H1 (cell line): ENCODE measurements around the gene SLN. TPM values are rescaled to one million over a fixed set of nuclear protein-coding genes. Genes with fewer than 3 reads are reported as not detected.

Source experiments
- CTCF ChIA-PET: fragments of 300-600 bp; sonication (Branson Sonifier 250); formaldehyde crosslinking; loops from one replicate; lab custom pipeline; 2021; ENCODE audit not compliant: partially characterized antibody; lab: Charles Lee
- POLR2A ChIA-PET: fragments of 300-600 bp; sonication (Branson Sonifier 250); formaldehyde crosslinking; loops from one replicate; lab custom pipeline; 2021; ENCODE audit warnings: inconsistent platforms; ENCODE audit not compliant: partially characterized antibody; lab: Charles Lee
- DNase-seq, 2 experiments: peaks; one replicate each; pipeline versions ENCODE4 v3.0.0 to v3.0.0-alpha.2; 2010 to 2022; ENCODE audit warnings: low spot score in 2 of 2, low read depth in 1 of 2, mixed read lengths in 1 of 2
- FAIRE-seq: peaks from 2 replicates; lab custom pipeline; 2011; peaks lifted over from hg19 to GRCh38; lab: Jason Lieb, UNC
- H2AFZ ChIP-seq: 2 replicates; pipeline ENCODE4 v1.8.1; 2012; ENCODE audit warnings: low read length, inconsistent platforms
- H2AK5ac ChIP-seq: 2 replicates; pipeline ENCODE4 v1.6.1; 2013; ENCODE audit warnings: low read depth, low read length
- H2BK120ac ChIP-seq: replicated peaks from 2 replicates; pipeline ENCODE3; 2013; ENCODE audit warnings: low read depth, low read length, inconsistent platforms
- H2BK12ac ChIP-seq: 2 replicates; pipeline ENCODE4 v1.6.1; 2013; ENCODE audit warnings: low read depth, low read length
- H2BK15ac ChIP-seq: 2 replicates; pipeline ENCODE4 v1.6.1; 2013; ENCODE audit warnings: low read length
- H2BK20ac ChIP-seq: 2 replicates; pipeline ENCODE4 v1.6.1; 2013; ENCODE audit warnings: low read length
- H2BK5ac ChIP-seq: 2 replicates; pipeline ENCODE4 v1.6.1; 2013; ENCODE audit warnings: low read depth, low read length
- H3K14ac ChIP-seq: 2 replicates; pipeline ENCODE4 v1.6.1; 2013; ENCODE audit warnings: inconsistent platforms; ENCODE audit not compliant: insufficient read length
- H3K18ac ChIP-seq: 2 replicates; pipeline ENCODE4 v1.6.1; 2013; ENCODE audit warnings: low read length; ENCODE audit errors: extremely low read depth
- H3K23ac ChIP-seq: 2 replicates; pipeline ENCODE4 v1.6.1; 2013; ENCODE audit warnings: inconsistent platforms; ENCODE audit not compliant: insufficient read length
- H3K23me2 ChIP-seq: 2 replicates; pipeline ENCODE4 v1.6.1; 2013; ENCODE audit warnings: low read depth, low read length
- H3K27ac ChIP-seq: 2 replicates; pipeline ENCODE4 v1.6.1; 2011; ENCODE audit warnings: low read depth, low read length, inconsistent platforms
- H3K27me3 ChIP-seq, 4 experiments: replicated peaks in 1 of 4; 1 replicate in 1 of 4; 2 replicates in 3 of 4; pipeline versions ENCODE4 v1.6.1 to v1.8.1; 2011 to 2013; ENCODE audit warnings: low read length in 3 of 4, mild to moderate bottlenecking in 3 of 4, inconsistent platforms in 2 of 4, mixed read lengths in 2 of 4, moderate library complexity in 1 of 4; ENCODE audit not compliant: control insufficient read depth in 3 of 4, insufficient read depth in 3 of 4; ENCODE audit errors: extremely low read depth in 1 of 4
- H3K36me3 ChIP-seq, 4 experiments: 2 replicates each; pipeline versions ENCODE4 v1.6.1 to v1.8.1; 2011 to 2013; ENCODE audit warnings: mild to moderate bottlenecking in 4 of 4, low read length in 3 of 4, moderate library complexity in 2 of 4, control low read depth in 1 of 4, inconsistent platforms in 1 of 4; ENCODE audit not compliant: insufficient read depth in 4 of 4, control insufficient read depth in 2 of 4
- H3K4ac ChIP-seq: replicated peaks from 2 replicates; pipeline ENCODE3; 2013; ENCODE audit warnings: low read length, low read depth, mixed read lengths, inconsistent platforms; ENCODE audit not compliant: insufficient read length
- H3K4me1 ChIP-seq, 4 experiments: replicated peaks in 1 of 4; 1 replicate in 1 of 4; 2 replicates in 3 of 4; pipeline versions ENCODE4 v1.6.1 to v1.8.1; 2011 to 2013; ENCODE audit warnings: low read length in 3 of 4, inconsistent platforms in 2 of 4, mixed read lengths in 1 of 4; ENCODE audit not compliant: insufficient read depth in 4 of 4, control insufficient read depth in 3 of 4
- H3K4me2 ChIP-seq, 2 experiments: 2 replicates each; pipeline versions ENCODE4 v1.6.1 to v1.8.1; 2011 to 2013; ENCODE audit warnings: low read depth in 2 of 2, low read length in 2 of 2, control low read depth in 1 of 2, inconsistent platforms in 1 of 2, mild to moderate bottlenecking in 1 of 2; ENCODE audit not compliant: insufficient read depth in 1 of 2
- H3K4me3 ChIP-seq, 4 experiments: fragments of 200-600, 300-600 bp in 1 of 4; sonication (generic), shearing (Covaris generic), sonication (Bioruptor Twin) in 1 of 4; 2 replicates each; pipeline versions ENCODE4 v1.5.1 to v1.8.1; 2011 to 2016; ENCODE audit warnings: low read length in 4 of 4, low read depth in 3 of 4, control low read depth in 2 of 4, inconsistent platforms in 2 of 4, mild to moderate bottlenecking in 2 of 4, mixed read lengths in 1 of 4, moderate library complexity in 1 of 4; ENCODE audit not compliant: insufficient read depth in 2 of 4; ENCODE audit errors: extremely low read depth in 1 of 4
- H3K56ac ChIP-seq: replicated peaks from 2 replicates; pipeline ENCODE3; 2013; ENCODE audit warnings: low read depth, mild to moderate bottlenecking, mixed read lengths, low read length, inconsistent platforms; ENCODE audit not compliant: insufficient read length
- H3K79me1 ChIP-seq: 2 replicates; pipeline ENCODE4 v1.6.1; 2013; ENCODE audit warnings: low read depth, low read length, control low read depth
- H3K79me2 ChIP-seq, 2 experiments: 2 replicates each; pipeline versions ENCODE4 v1.6.1 to v1.8.1; 2012 to 2013; ENCODE audit warnings: low read length in 2 of 2, mild to moderate bottlenecking in 2 of 2, inconsistent platforms in 1 of 2; ENCODE audit not compliant: insufficient read depth in 2 of 2, control insufficient read depth in 1 of 2
- H3K9ac ChIP-seq, 4 experiments: replicated peaks in 1 of 4; 1 replicate in 1 of 4; 2 replicates in 3 of 4; pipeline versions ENCODE4 v1.6.1 to v1.8.1; 2011 to 2013; ENCODE audit warnings: low read depth in 3 of 4, low read length in 3 of 4, control low read depth in 2 of 4, mild to moderate bottlenecking in 2 of 4, moderate library complexity in 2 of 4, inconsistent platforms in 1 of 4; ENCODE audit errors: extremely low read depth in 1 of 4
- H3K9me3 ChIP-seq, 2 experiments: 2 replicates each; pipeline versions ENCODE4 v1.6.1 to v1.8.1; 2012 to 2013; ENCODE audit warnings: mild to moderate bottlenecking in 2 of 2, moderate library complexity in 2 of 2, control low read depth in 1 of 2, inconsistent platforms in 1 of 2, low read depth in 1 of 2, low read length in 1 of 2, mixed read lengths in 1 of 2; ENCODE audit not compliant: insufficient read depth in 2 of 2
- H4K20me1 ChIP-seq, 2 experiments: replicated peaks in 1 of 2; 2 replicates each; pipeline versions ENCODE3 to v1.8.1; 2011 to 2013; ENCODE audit warnings: inconsistent platforms in 2 of 2, low read length in 2 of 2, mild to moderate bottlenecking in 1 of 2; ENCODE audit not compliant: insufficient read depth in 2 of 2, control insufficient read depth in 1 of 2
- H4K5ac ChIP-seq: 2 replicates; pipeline ENCODE4 v1.6.1; 2013; ENCODE audit warnings: low read length, low read depth, mixed read lengths, inconsistent platforms; ENCODE audit not compliant: insufficient read length
- H4K8ac ChIP-seq: 2 replicates; pipeline ENCODE4 v1.8.0; 2013; ENCODE audit warnings: mild to moderate bottlenecking, moderate library complexity, low read length, inconsistent platforms; ENCODE audit not compliant: insufficient read depth; ENCODE audit errors: extremely low read depth
- H4K91ac ChIP-seq: replicated peaks from 2 replicates; pipeline ENCODE3; 2013; ENCODE audit warnings: low read length, mixed read lengths, inconsistent platforms; ENCODE audit not compliant: insufficient read length
- ASH2L ChIP-seq: fragments of 200-600, 300-600 bp; sonication (generic); IDR thresholded peaks from one replicate; pipeline ENCODE4 v1.7.1; 2017; ENCODE audit warnings: low read length
- BCL11A ChIP-seq, 2 experiments: IDR thresholded peaks; one replicate each; pipeline ENCODE4 v1.6.1; 2011; ENCODE audit warnings: low read depth in 2 of 2, low read length in 2 of 2, mild to moderate bottlenecking in 2 of 2
- CBX5 ChIP-seq: fragments of 300-800, 300-1000 bp; sonication (generic); IDR thresholded peaks from 2 replicates; pipeline ENCODE4 v1.7.1; 2016; ENCODE audit warnings: antibody characterized with exemption, low read length, low read depth
- CTBP2 ChIP-seq: IDR thresholded peaks from 2 replicates; pipeline ENCODE4 v1.7.0; 2011; ENCODE audit warnings: borderline replicate concordance, mild to moderate bottlenecking, moderate library complexity, mixed read lengths, low read length; ENCODE audit not compliant: insufficient read depth, insufficient read length
- EGR1 ChIP-seq: IDR thresholded peaks from 2 replicates; pipeline ENCODE4 v1.6.1; 2011; ENCODE audit warnings: low read depth, low read length, borderline replicate concordance
- JUN ChIP-seq: IDR thresholded peaks from 2 replicates; pipeline ENCODE4 v1.6.1; 2011; ENCODE audit warnings: low read depth, mild to moderate bottlenecking, improper control_type of control experiment, low read length
- KDM4A ChIP-seq: IDR thresholded peaks from one replicate; pipeline ENCODE4 v1.7.1; 2012; ENCODE audit warnings: low read depth, mild to moderate bottlenecking, moderate library complexity, low read length, inconsistent platforms; ENCODE audit not compliant: severe bottlenecking
- NRF1 ChIP-seq: IDR thresholded peaks from 2 replicates; pipeline ENCODE4 v1.6.1; 2011; ENCODE audit warnings: mild to moderate bottlenecking, low read depth, low read length, improper control_type of control experiment
- POLR2A ChIP-seq, 2 experiments: IDR thresholded peaks; 1 replicate in 1 of 2; 2 replicates in 1 of 2; pipeline ENCODE4 v1.6.1; 2011; ENCODE audit warnings: low read depth in 2 of 2, low read length in 2 of 2, mild to moderate bottlenecking in 2 of 2; ENCODE audit errors: control extremely low read depth in 1 of 2
- SAP30 ChIP-seq: fragments of 300-600 bp; sonication (generic); IDR thresholded peaks from 2 replicates; pipeline ENCODE4 v1.7.1; 2012; ENCODE audit warnings: low read length, moderate library complexity, mild to moderate bottlenecking, inconsistent platforms; ENCODE audit not compliant: insufficient read depth, insufficient replicate concordance
- SP2 ChIP-seq: IDR thresholded peaks from 2 replicates; pipeline ENCODE4 v1.6.1; 2012; ENCODE audit warnings: mild to moderate bottlenecking, low read length, inconsistent platforms
- SUZ12 ChIP-seq: fragments of 200-600 bp; sonication (generic); IDR thresholded peaks from 2 replicates; pipeline ENCODE4 v1.6.1; 2012; ENCODE audit warnings: mild to moderate bottlenecking, inconsistent platforms, low read length, moderate library complexity, mixed read lengths
- WGBS, 2 experiments: shearing (Covaris generic) in 1 of 2; methylation state at CpG; one replicate each; pipeline versions ENCODE4 v1.1.6 to v1.1.7; 2013 to 2015; ENCODE audit warnings: low lambda C conversion rate in 2 of 2, mixed read lengths in 2 of 2, inconsistent platforms in 1 of 2, low coverage in 1 of 2, missing lambda C conversion rate in 1 of 2; ENCODE audit not compliant: insufficient replicate concordance in 2 of 2, insufficient coverage in 1 of 2, insufficient read length in 1 of 2; ENCODE audit errors: extremely low coverage in 1 of 2, missing lambda C conversion rate in 1 of 2; 5-methylcytosine and 5-hydroxymethylcytosine counted together
- polyA plus RNA-seq, 7 experiments: library from polyadenylated mRNA; depleted of rRNA in 3 of 7; stranded (reverse) in 5 of 7; unstranded in 2 of 7; fragments of >200 nt in 5 of 7; fragments of 200-250 nt in 2 of 7; gene quantifications; 1 replicate in 5 of 7; 2 replicates in 1 of 7; 4 replicates in 1 of 7; pipeline versions ENCODE4 v1.2.1 to v1.2.3, GENCODE V29; 2011 to 2013; ENCODE audit warnings: missing spikeins in 2 of 7, mixed read lengths in 2 of 7
- total RNA-seq: library from RNA; stranded (reverse); fragmentation: NEBNext Ultra II Directional; extraction: Animal tissue kit (Norgen Biotek cat#: 25700); gene quantifications from 2 replicates; pipeline ENCODE4 v1.2.1, GENCODE V29; 2021
- TF ChIP-seq, protein P1 (sequence below): IDR thresholded peaks from 2 replicates; pipeline ENCODE4 v1.6.1; 2012; ENCODE audit warnings: inconsistent platforms
- TF ChIP-seq, protein P2 (sequence below): IDR thresholded peaks from 2 replicates; pipeline ENCODE4 v1.6.1; 2011; ENCODE audit warnings: low read depth, mild to moderate bottlenecking, low read length; ENCODE audit not compliant: insufficient read depth

Gene SLN
- total and polyA plus RNA-seq, 2 of the 8 experiments (the other 6 are each of a cell fraction or from before 2014, with no cell fraction given): not detected

DNA sequence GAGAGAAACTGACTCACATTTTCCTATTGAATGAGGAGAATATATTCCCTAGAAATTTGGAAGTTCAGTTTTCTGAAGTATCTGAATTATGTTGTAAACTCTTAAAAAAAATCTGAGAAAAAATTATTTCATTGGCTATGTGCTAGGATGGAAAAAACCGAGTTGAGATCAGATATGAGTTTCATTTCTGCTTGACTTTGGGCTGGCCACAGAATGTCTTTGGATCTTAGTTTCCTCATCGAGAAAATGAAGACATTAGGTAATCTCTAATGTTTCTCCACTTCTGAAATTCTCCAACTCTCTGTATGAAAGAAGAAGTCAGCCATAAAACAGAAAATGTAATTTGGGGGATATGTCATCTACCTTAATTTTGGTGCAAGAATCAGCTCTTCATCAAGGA, 28.8 kb downstream of the SLN start:
- Histone ChIP-seq H3K23ac (no peak overlapping the region), H2AK5ac (no peak overlapping the region), H2BK15ac (no peak overlapping the region), H2BK20ac (no peak overlapping the region), H3K4me3 (no peak overlapping the region), H3K23me2 (no peaks in the 10 kb centered on the region), H3K27ac (no peak overlapping the region), H2BK120ac (no peak overlapping the region), H4K5ac (no peak overlapping the region), H3K79me1 (no peaks in the 10 kb centered on the region), H4K20me1 (no peaks in the 10 kb centered on the region), H3K4me1 (no peaks in the 10 kb centered on the region), H3K9ac (no peak overlapping the region), H3K9me3 (no peaks in the 10 kb centered on the region), H3K18ac (no peak overlapping the region), H3K14ac (no peak overlapping the region), H3K36me3 (no peaks in the 10 kb centered on the region), H2BK5ac (no peak overlapping the region), H3K79me2 (no peaks in the 10 kb centered on the region), H2BK12ac (no peak overlapping the region), H2AFZ (no peak overlapping the region), H4K91ac (no peak overlapping the region), H3K27me3 (no peaks in the 10 kb centered on the region), H3K4me2 (no peak overlapping the region), H4K8ac (no peak overlapping the region), H3K4ac (no peak overlapping the region), H3K56ac (no peak overlapping the region)
- CTCF ChIA-PET: interaction anchor here (0.6 to 12.9 kb wide), 27 partner anchors 9 to 551 kb away, joined by 3 to 398 read pairs (median 5); partner anchors contain the start of gene ALKBH8
- POLR2A ChIA-PET: interaction anchor here (1.2 kb wide), 1 partner anchor 64 kb away, joined by 3 read pairs; no protein-coding TSS in a partner anchor
- FAIRE-seq (no peak), DNase-seq (no peak)
- 94% methylated on average over 2 of the region's 2 CpGs; no CpG with 5 or more reads in 1 of the 2 experiments for WGBS, 2 experiments
- TF ChIP-seq SP2 (no peak), KDM4A (no peak), SUZ12 (no peak), NRF1 (no peak), CTBP2 (no peak), CBX5 (no peak), POLR2A (IDR thresholded peaks at IDR 0.05; ENCODE audit: control extremely low read depth in 1 of 2, low read depth in 2 of 2, low read length in 2 of 2) (no peak), ASH2L (no peak), EGR1 (no peak), JUN (no peak), SAP30 (no peak), BCL11A (IDR thresholded peaks at IDR 0.05; ENCODE audit: low read depth in 2 of 2, low read length in 2 of 2) (no peak)
- TF ChIP-seq, protein P1, sequence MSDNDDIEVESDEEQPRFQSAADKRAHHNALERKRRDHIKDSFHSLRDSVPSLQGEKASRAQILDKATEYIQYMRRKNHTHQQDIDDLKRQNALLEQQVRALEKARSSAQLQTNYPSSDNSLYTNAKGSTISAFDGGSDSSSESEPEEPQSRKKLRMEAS: no peak
- TF ChIP-seq, protein P2, sequence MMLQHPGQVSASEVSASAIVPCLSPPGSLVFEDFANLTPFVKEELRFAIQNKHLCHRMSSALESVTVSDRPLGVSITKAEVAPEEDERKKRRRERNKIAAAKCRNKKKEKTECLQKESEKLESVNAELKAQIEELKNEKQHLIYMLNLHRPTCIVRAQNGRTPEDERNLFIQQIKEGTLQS: no peak
